Astrocyte (in vitro differentiated cells and primary cell): ENCODE data around the gene MED9.

Experiments used
- EZH2 ChIP-seq: IDR thresholded peaks from 2 replicates; pipeline ENCODE4 v1.6.1; 2012; ENCODE audit warnings: mild to moderate bottlenecking, low read length, inconsistent platforms; ENCODE audit not compliant: insufficient read depth
- TF ChIP-seq, protein P1 (sequence below): IDR thresholded peaks from 2 replicates; pipeline ENCODE4 v1.5.1; 2011; ENCODE audit warnings: low read depth, mild to moderate bottlenecking, inconsistent platforms, low read length, moderate library complexity; ENCODE audit not compliant: insufficient read depth

DNA sequence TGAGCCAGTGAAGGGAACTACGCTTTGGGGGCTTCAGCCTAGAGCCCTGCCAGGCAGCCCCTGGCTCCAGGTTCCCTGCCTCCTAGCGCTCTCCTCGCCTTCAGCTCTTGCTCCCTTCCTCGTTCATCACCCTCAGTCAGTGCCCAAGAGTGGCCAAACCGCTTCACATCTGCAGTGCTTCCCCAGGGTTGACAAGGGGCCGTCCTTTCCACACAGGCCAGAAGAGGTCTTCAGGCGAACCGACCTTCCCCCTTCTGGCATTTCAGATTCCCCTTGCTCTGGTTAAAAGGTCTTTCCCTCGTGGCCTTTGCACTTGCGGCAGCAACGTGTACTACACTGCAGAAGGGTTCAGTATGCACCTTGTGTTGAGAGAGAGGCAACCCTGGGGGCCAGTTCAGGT, 15.3 kb downstream of the MED9 start:
- TF ChIP-seq, protein P1, sequence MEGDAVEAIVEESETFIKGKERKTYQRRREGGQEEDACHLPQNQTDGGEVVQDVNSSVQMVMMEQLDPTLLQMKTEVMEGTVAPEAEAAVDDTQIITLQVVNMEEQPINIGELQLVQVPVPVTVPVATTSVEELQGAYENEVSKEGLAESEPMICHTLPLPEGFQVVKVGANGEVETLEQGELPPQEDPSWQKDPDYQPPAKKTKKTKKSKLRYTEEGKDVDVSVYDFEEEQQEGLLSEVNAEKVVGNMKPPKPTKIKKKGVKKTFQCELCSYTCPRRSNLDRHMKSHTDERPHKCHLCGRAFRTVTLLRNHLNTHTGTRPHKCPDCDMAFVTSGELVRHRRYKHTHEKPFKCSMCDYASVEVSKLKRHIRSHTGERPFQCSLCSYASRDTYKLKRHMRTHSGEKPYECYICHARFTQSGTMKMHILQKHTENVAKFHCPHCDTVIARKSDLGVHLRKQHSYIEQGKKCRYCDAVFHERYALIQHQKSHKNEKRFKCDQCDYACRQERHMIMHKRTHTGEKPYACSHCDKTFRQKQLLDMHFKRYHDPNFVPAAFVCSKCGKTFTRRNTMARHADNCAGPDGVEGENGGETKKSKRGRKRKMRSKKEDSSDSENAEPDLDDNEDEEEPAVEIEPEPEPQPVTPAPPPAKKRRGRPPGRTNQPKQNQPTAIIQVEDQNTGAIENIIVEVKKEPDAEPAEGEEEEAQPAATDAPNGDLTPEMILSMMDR, result no peak
- TF ChIP-seq EZH2, result no peak
